Ureter (tissue), 1 donor: ENCODE measurements around the gene PHC3. TPM values are rescaled to one million over a fixed set of nuclear protein-coding genes. Genes with fewer than 3 reads are reported as not detected.

Experiments
- DNase-seq: peaks from one replicate; pipeline ENCODE4 v3.0.0-alpha.2; 2020; ENCODE audit warnings: low spot score
- total RNA-seq: library from RNA; stranded (reverse); gene quantifications from one replicate; pipeline ENCODE4 v1.2.4, GENCODE V29; 2023
- donor health status: DM: yes; HTN: yes; CAD: no.

PHC3 gene
- total RNA-seq, 1 donor from 2014 or later, result 118 TPM

- no peak for DNase-seq
These were observed 138.0 kb downstream of the PHC3 start for GRCh38 chr3:170043506-170043905.

- no peak for DNase-seq
These were observed 141.1 kb downstream of the PHC3 start for GRCh38 chr3:170040418-170040817.

- DNase-seq, result peak; percentile 61
These were observed 143.0 kb downstream of the PHC3 start for GRCh38 chr3:170038434-170039110.

Other genes starting within 250 kb of the PHC3 start
- gene SEC62, start 214.9 kb downstream of the PHC3 start, total RNA-seq, result 146 TPM
- 62.1 TPM for gene GPR160, start 143.7 kb downstream of the PHC3 start, total RNA-seq
- 65.5 TPM for gene PRKCI, start 40.7 kb upstream of the PHC3 start, total RNA-seq
- 51.9 TPM for gene SKIL, start 176.0 kb upstream of the PHC3 start, total RNA-seq
- 10.6 TPM for gene CLDN11, start 237.1 kb upstream of the PHC3 start, total RNA-seq